HepG2 (cell line): ENCODE data around the gene TBXA2R. TPM values are rescaled to one million over a fixed set of nuclear protein-coding genes. Genes with fewer than 3 reads are reported as not detected.

Experiments
- ARNT2 ChIP-seq: sonication (generic); formaldehyde crosslinking; IDR thresholded peaks from 2 replicates; pipeline ENCODE4 v1.8.0; 2022; ENCODE audit warnings: mild to moderate bottlenecking, low read depth, missing genetic modification reagents, moderate library complexity
- ELF4 ChIP-seq: sonication (generic); formaldehyde crosslinking; IDR thresholded peaks from 2 replicates; pipeline ENCODE4 v1.5.0; 2020; ENCODE audit warnings: missing genetic modification reagents, mild to moderate bottlenecking, moderate library complexity, borderline replicate concordance
- ELK4 ChIP-seq: sonication (generic); formaldehyde crosslinking; IDR thresholded peaks from 2 replicates; pipeline ENCODE4 v1.9.0; 2021; ENCODE audit warnings: missing genetic modification reagents, borderline replicate concordance
- HOMEZ ChIP-seq: IDR thresholded peaks from 2 replicates; pipeline ENCODE4 v1.6.1; 2016; ENCODE audit warnings: low read depth
- KDM5A ChIP-seq: fragments of 200-600 bp; sonication (generic); IDR thresholded peaks from 2 replicates; pipeline ENCODE4 v1.7.0; 2018; ENCODE audit warnings: antibody characterized with exemption, mild to moderate bottlenecking, low read length, borderline replicate concordance
- REL ChIP-seq: sonication (generic); formaldehyde crosslinking; conservative IDR thresholded peaks from 2 replicates; pipeline ENCODE4 v1.8.0; 2022; ENCODE audit warnings: mild to moderate bottlenecking, missing genetic modification reagents, moderate library complexity
- RFXAP ChIP-seq: sonication (generic); formaldehyde crosslinking; IDR thresholded peaks from 2 replicates; pipeline ENCODE4 v1.4.0; 2020; ENCODE audit warnings: missing genetic modification reagents, borderline replicate concordance
- THAP11 ChIP-seq: IDR thresholded peaks from 2 replicates; pipeline ENCODE4 v1.6.1; 2016; ENCODE audit warnings: missing biosample characterization, missing genetic modification reagents
- ZNF30 ChIP-seq: sonication (generic); formaldehyde crosslinking; IDR thresholded peaks from 2 replicates; pipeline ENCODE4 v1.5.0; 2020; ENCODE audit warnings: mild to moderate bottlenecking, missing genetic modification reagents
- ZNF547 ChIP-seq: sonication (generic); formaldehyde crosslinking; IDR thresholded peaks from 2 replicates; pipeline ENCODE4 v1.5.1; 2020; ENCODE audit warnings: mild to moderate bottlenecking, missing genetic modification reagents
- ZNF839 ChIP-seq: sonication (generic); formaldehyde crosslinking; IDR thresholded peaks from 2 replicates; pipeline ENCODE4 v1.4.0; 2020; ENCODE audit warnings: missing genetic modification reagents, mild to moderate bottlenecking, borderline replicate concordance
- polyA plus RNA-seq, 8 experiments: library from polyadenylated mRNA; depleted of rRNA in 3 of 8; stranded (reverse) in 7 of 8; unstranded in 1 of 8; fragments of >200 nt; fragmentation: Illumina TruSeq in 4 of 8; extraction: Trizol in 4 of 8; gene quantifications; 2 replicates each; pipeline versions ENCODE4 v1.2.1 to v1.2.3, GENCODE V29; 2011 to 2016; ENCODE audit warnings: low read depth in 4 of 8, missing spikeins in 1 of 8, mixed read lengths in 1 of 8; ENCODE audit not compliant: insufficient read depth in 1 of 8
- total RNA-seq, 5 experiments: library from RNA; depleted of rRNA; stranded (reverse); fragments of >200 nt; fragmentation: Illumina TruSeq; extraction: Trizol; gene quantifications; 2 replicates each; pipeline ENCODE4 v1.2.3, GENCODE V29; 2016; ENCODE audit warnings: low read depth in 1 of 5
- TF ChIP-seq, protein P1 (sequence below): sonication (generic); formaldehyde crosslinking; IDR thresholded peaks from 2 replicates; pipeline ENCODE4 v1.4.0; 2020; ENCODE audit warnings: missing genetic modification reagents, borderline replicate concordance
- TF ChIP-seq, protein P2 (sequence below): conservative IDR thresholded peaks from 2 replicates; pipeline ENCODE4 v1.6.1; 2018; ENCODE audit warnings: missing genetic modification reagents
- TF ChIP-seq, protein P3 (sequence below): sonication (generic); formaldehyde crosslinking; IDR thresholded peaks from 2 replicates; pipeline ENCODE4 v1.4.0; 2020; ENCODE audit warnings: missing genetic modification reagents, borderline replicate concordance
- TF ChIP-seq, protein P4 (sequence below): sonication (generic); formaldehyde crosslinking; IDR thresholded peaks from 2 replicates; pipeline ENCODE4 v1.4.0; 2020; ENCODE audit warnings: mild to moderate bottlenecking, low read depth, missing genetic modification reagents

The TBXA2R gene
- total and polyA plus RNA-seq, 2 of the 13 experiments (the other 11 are each of a cell fraction or from before 2014, with no cell fraction given), result 0.09 TPM; not detected in 1

DNA sequence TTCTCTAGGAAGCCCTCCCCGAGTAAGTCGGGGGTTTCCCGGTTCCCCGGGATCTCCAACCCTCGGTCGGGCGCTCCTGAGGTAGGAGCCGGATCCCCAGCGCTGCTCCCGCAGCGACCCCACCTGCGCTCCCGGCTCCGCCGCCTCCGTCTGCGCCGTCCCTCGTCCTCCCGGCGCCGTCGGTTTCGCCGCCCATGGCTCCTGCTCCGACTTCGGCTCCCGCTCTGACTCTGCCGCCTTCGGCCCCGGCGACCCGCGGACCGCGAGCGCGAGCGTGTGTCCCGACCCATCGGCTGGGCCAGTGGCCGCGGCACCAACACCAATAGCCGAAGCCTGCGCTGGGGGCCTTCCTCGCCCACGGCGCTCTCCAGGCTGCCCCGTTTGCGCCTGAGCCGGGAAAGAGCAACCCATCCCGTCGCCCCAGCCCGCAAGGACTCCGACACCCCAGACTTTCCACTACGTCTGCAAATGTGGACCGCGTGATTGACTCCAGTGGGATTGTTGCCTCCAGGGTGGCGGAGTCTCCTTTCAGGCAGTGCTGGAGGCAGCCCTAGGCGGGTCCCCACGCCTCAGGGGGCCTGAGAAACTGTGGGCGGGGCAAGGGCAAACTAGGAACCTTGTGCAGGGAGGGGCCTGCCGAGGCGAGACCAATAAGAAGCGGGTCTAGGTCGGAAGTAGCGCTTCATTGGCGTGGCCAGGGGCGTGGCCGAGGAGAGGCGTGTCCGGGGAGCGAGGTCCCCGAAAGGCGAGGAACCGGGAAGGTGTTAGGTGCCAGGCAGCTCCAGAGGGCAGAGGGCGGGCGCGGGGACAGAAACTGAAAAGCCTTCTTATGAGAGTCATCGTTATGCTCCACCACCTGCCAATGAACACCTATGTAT is 20.0 kb upstream of the TBXA2R start, which contains the start of gene CACTIN (continued):
- TF ChIP-seq, protein P1, sequence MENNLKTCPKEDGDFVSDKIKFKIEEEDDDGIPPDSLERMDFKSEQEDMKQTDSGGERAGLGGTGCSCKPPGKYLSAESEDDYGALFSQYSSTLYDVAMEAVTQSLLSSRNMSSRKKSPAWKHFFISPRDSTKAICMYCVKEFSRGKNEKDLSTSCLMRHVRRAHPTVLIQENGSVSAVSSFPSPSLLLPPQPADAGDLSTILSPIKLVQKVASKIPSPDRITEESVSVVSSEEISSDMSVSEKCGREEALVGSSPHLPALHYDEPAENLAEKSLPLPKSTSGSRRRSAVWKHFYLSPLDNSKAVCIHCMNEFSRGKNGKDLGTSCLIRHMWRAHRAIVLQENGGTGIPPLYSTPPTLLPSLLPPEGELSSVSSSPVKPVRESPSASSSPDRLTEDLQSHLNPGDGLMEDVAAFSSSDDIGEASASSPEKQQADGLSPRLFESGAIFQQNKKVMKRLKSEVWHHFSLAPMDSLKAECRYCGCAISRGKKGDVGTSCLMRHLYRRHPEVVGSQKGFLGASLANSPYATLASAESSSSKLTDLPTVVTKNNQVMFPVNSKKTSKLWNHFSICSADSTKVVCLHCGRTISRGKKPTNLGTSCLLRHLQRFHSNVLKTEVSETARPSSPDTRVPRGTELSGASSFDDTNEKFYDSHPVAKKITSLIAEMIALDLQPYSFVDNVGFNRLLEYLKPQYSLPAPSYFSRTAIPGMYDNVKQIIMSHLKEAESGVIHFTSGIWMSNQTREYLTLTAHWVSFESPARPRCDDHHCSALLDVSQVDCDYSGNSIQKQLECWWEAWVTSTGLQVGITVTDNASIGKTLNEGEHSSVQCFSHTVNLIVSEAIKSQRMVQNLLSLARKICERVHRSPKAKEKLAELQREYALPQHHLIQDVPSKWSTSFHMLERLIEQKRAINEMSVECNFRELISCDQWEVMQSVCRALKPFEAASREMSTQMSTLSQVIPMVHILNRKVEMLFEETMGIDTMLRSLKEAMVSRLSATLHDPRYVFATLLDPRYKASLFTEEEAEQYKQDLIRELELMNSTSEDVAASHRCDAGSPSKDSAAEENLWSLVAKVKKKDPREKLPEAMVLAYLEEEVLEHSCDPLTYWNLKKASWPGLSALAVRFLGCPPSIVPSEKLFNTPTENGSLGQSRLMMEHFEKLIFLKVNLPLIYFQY (CRISPR knock-in tag), result peak; percentile 72; the same call in 1 of the 2 replicates
- 0 out of 2 replicates have a peak, but pooled peaks have one; percentile 27 for TF ChIP-seq ZNF30
- TF ChIP-seq ELF4, result peak; percentile 93
- peak; percentile 95 for TF ChIP-seq THAP11 (CRISPR knock-in tag)
- TF ChIP-seq ARNT2 (CRISPR knock-in tag), result peak; percentile 69; the same call in 1 of the 2 replicates
- TF ChIP-seq RFXAP (CRISPR knock-in tag), result peak; percentile 80; the same call in 1 of the 2 replicates
- TF ChIP-seq, protein P2, sequence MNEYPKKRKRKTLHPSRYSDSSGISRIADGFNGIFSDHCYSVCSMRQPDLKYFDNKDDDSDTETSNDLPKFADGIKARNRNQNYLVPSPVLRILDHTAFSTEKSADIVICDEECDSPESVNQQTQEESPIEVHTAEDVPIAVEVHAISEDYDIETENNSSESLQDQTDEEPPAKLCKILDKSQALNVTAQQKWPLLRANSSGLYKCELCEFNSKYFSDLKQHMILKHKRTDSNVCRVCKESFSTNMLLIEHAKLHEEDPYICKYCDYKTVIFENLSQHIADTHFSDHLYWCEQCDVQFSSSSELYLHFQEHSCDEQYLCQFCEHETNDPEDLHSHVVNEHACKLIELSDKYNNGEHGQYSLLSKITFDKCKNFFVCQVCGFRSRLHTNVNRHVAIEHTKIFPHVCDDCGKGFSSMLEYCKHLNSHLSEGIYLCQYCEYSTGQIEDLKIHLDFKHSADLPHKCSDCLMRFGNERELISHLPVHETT, result peak; percentile 81
- no peak for TF ChIP-seq HOMEZ
- TF ChIP-seq REL, result peak; percentile 31; the same call in 1 of the 2 replicates
- 0 out of 2 replicates have a peak, but pooled peaks have one; percentile 57 for TF ChIP-seq ZNF839 (CRISPR knock-in tag)
- TF ChIP-seq, protein P3, sequence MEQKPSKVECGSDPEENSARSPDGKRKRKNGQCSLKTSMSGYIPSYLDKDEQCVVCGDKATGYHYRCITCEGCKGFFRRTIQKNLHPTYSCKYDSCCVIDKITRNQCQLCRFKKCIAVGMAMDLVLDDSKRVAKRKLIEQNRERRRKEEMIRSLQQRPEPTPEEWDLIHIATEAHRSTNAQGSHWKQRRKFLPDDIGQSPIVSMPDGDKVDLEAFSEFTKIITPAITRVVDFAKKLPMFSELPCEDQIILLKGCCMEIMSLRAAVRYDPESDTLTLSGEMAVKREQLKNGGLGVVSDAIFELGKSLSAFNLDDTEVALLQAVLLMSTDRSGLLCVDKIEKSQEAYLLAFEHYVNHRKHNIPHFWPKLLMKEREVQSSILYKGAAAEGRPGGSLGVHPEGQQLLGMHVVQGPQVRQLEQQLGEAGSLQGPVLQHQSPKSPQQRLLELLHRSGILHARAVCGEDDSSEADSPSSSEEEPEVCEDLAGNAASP (CRISPR knock-in tag), result peak; percentile 41; the same call in 1 of the 2 replicates
- TF ChIP-seq, protein P4, sequence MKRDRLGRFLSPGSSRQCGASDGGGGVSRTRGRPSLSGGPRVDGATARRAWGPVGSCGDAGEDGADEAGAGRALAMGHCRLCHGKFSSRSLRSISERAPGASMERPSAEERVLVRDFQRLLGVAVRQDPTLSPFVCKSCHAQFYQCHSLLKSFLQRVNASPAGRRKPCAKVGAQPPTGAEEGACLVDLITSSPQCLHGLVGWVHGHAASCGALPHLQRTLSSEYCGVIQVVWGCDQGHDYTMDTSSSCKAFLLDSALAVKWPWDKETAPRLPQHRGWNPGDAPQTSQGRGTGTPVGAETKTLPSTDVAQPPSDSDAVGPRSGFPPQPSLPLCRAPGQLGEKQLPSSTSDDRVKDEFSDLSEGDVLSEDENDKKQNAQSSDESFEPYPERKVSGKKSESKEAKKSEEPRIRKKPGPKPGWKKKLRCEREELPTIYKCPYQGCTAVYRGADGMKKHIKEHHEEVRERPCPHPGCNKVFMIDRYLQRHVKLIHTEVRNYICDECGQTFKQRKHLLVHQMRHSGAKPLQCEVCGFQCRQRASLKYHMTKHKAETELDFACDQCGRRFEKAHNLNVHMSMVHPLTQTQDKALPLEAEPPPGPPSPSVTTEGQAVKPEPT, result no peak; the same call in 1 of the 2 replicates
- peak; percentile 99 for TF ChIP-seq KDM5A
- no peak for TF ChIP-seq ELK4 (CRISPR knock-in tag)
- peak; percentile 52; the same call in 1 of the 2 replicates for TF ChIP-seq ZNF547 (CRISPR knock-in tag)
